A673 (cell line): ENCODE results near the gene HUS1. TPM values are rescaled to one million over a fixed set of nuclear protein-coding genes. Genes with fewer than 3 reads are reported as not detected.

Experiments used
- BruUV-seq: library from RNA; stranded (reverse); fragments of 400-500 nt; replicated peaks from 2 replicates; lab custom pipeline; 2021; lab: Mats Ljungman, UMichigan
- CTCF ChIA-PET: fragments of 300-600 bp; sonication (Branson Sonifier 250); formaldehyde crosslinking; loops from one replicate; lab custom pipeline; 2022; ENCODE audit warnings: antibody characterized with exemption; lab: Charles Lee
- POLR2A ChIA-PET: fragments of 300-600 bp; sonication (Branson Sonifier 250); formaldehyde crosslinking; loops from one replicate; lab custom pipeline; 2022; ENCODE audit warnings: antibody characterized with exemption; ENCODE audit not compliant: low non-redundant PET; lab: Charles Lee
- DNase-seq: peaks from one replicate; pipeline ENCODE4 v3.0.0-alpha.2; 2015; ENCODE audit warnings: low spot score
- H3K27ac ChIP-seq: fragments of 200-600 bp; sonication (generic); 2 replicates; pipeline ENCODE4 v1.5.1; 2016; ENCODE audit warnings: mixed run types, low read depth, mild to moderate bottlenecking, mixed read lengths, antibody characterized with exemption, low read length; ENCODE audit not compliant: poor library complexity, severe bottlenecking
- H3K27me3 ChIP-seq: fragments of 200-600 bp; sonication (generic); replicated peaks from 2 replicates; pipeline ENCODE4 v1.6.1; 2017; ENCODE audit warnings: mixed run types, low read depth, mild to moderate bottlenecking, mixed read lengths, antibody characterized with exemption, low read length; ENCODE audit not compliant: insufficient read depth, poor library complexity
- H3K36me3 ChIP-seq: fragments of 200-600 bp; sonication (generic); 2 replicates; pipeline ENCODE4 v1.6.1; 2016; ENCODE audit warnings: mixed run types, mild to moderate bottlenecking, mixed read lengths, antibody characterized with exemption, low read length; ENCODE audit not compliant: insufficient read depth, poor library complexity, severe bottlenecking
- H3K4me1 ChIP-seq: fragments of 200-600 bp; sonication (generic); 2 replicates; pipeline ENCODE4 v1.6.1; 2017; ENCODE audit warnings: mixed run types, mild to moderate bottlenecking, mixed read lengths, antibody characterized with exemption, low read length; ENCODE audit not compliant: insufficient read depth, poor library complexity, severe bottlenecking
- H3K4me3 ChIP-seq: fragments of 200-600 bp; sonication (generic); 2 replicates; pipeline ENCODE4 v1.5.1; 2016; ENCODE audit warnings: low read depth, mixed run types, mild to moderate bottlenecking, mixed read lengths, low read length; ENCODE audit not compliant: poor library complexity, severe bottlenecking
- H3K9me3 ChIP-seq: fragments of 200-600 bp; sonication (generic); 2 replicates; pipeline ENCODE4 v1.6.1; 2016; ENCODE audit warnings: mixed run types, low read depth, mild to moderate bottlenecking, mixed read lengths, antibody characterized with exemption, low read length; ENCODE audit not compliant: poor library complexity, severe bottlenecking
- EZH2 ChIP-seq: fragments of 200-600 bp; sonication (generic); IDR thresholded peaks from 2 replicates; pipeline ENCODE4 v1.6.1; 2017; ENCODE audit warnings: borderline replicate concordance, low read depth, mild to moderate bottlenecking, mixed read lengths, antibody characterized with exemption, low read length; ENCODE audit not compliant: poor library complexity, severe bottlenecking
- intact Hi-C: fragments of 100-400 bp; cut with micrococcal nuclease; formaldehyde crosslinking; loops from one replicate; pipeline ENCODE4 v1.10.0; 2022; ENCODE audit not compliant: unreplicated experiment
- total RNA-seq: library from RNA; stranded (reverse); gene quantifications from 2 replicates; pipeline ENCODE4 v1.2.3, GENCODE V29; 2021
- TF ChIP-seq, protein P1 (sequence below): fragments of 300-800, 200-600 bp; sonication (generic); conservative IDR thresholded peaks from 2 replicates; pipeline ENCODE4 v1.5.1; 2017; ENCODE audit warnings: low read depth, mild to moderate bottlenecking, antibody characterized with exemption, low read length, moderate library complexity, mixed read lengths

HUS1 gene
- total RNA-seq, 1 experiment from 2014 or later: 53.3 TPM

- no peak for DNase-seq
- Histone ChIP-seq H3K27ac (no peak overlapping the region), H3K27me3 (no peaks in the 10 kb centered on the region), H3K36me3 (peaks cover 6% of the 10 kb centered on the region), H3K9me3 (no peaks in the 10 kb centered on the region), H3K4me1 (no peaks in the 10 kb centered on the region), H3K4me3 (no peak overlapping the region)
- POLR2A ChIA-PET: no interaction called here
- intact Hi-C loops: no loop called here
- CTCF ChIA-PET: no interaction called here
- TF ChIP-seq EZH2: no peak
- TF ChIP-seq, protein P1, sequence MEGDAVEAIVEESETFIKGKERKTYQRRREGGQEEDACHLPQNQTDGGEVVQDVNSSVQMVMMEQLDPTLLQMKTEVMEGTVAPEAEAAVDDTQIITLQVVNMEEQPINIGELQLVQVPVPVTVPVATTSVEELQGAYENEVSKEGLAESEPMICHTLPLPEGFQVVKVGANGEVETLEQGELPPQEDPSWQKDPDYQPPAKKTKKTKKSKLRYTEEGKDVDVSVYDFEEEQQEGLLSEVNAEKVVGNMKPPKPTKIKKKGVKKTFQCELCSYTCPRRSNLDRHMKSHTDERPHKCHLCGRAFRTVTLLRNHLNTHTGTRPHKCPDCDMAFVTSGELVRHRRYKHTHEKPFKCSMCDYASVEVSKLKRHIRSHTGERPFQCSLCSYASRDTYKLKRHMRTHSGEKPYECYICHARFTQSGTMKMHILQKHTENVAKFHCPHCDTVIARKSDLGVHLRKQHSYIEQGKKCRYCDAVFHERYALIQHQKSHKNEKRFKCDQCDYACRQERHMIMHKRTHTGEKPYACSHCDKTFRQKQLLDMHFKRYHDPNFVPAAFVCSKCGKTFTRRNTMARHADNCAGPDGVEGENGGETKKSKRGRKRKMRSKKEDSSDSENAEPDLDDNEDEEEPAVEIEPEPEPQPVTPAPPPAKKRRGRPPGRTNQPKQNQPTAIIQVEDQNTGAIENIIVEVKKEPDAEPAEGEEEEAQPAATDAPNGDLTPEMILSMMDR: no peak
- no TSS peak for BruUV-seq
Measured at GRCh38 chr7:47956220-47956619, 23.2 kb downstream of the HUS1 start.

- DNase-seq: no peak
- Histone ChIP-seq H3K36me3 (peaks cover 6% of the 10 kb centered on the region), H3K27ac (no peak overlapping the region), H3K9me3 (no peaks in the 10 kb centered on the region), H3K4me1 (no peaks in the 10 kb centered on the region), H3K4me3 (no peak overlapping the region), H3K27me3 (no peaks in the 10 kb centered on the region)
- no TSS peak for BruUV-seq
- ChIA-PET CTCF (no interaction called here), POLR2A (no interaction called here)
- no peak for TF ChIP-seq EZH2
- TF ChIP-seq, protein P1: no peak
- intact Hi-C loops: no loop called here
Measured at GRCh38 chr7:47954231-47954911, 25.0 kb downstream of the HUS1 start.

DNA sequence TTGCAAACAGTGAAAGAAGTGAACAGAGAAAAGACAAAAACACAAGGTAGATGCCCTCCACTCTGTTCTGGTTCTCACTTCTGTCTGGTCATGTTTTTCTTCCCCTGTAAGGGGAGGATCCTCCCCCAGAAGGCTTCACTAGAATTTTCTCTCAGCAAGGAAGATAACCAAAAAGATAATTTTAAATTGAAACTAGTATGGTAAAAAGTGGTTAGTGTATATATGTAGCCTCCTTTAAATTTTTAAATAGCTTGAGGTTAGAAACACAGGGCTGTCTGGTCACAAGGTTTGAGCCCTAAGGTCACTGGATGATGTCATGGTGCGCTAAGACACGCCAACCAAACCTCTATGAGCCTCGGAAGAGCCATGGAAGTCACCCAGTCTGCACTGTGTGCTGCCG is 25.6 kb downstream of the HUS1 start:
- ChIA-PET POLR2A (no interaction called here), CTCF (interaction anchor here (0.6 kb wide), 1 partner anchor 16 kb away, joined by 3 read pairs; no protein-coding TSS in a partner anchor)
- Histone ChIP-seq H3K4me3 (no peak overlapping the region), H3K27me3 (no peaks in the 10 kb centered on the region), H3K36me3 (peaks cover 6% of the 10 kb centered on the region), H3K27ac (no peak overlapping the region), H3K4me1 (no peaks in the 10 kb centered on the region), H3K9me3 (no peaks in the 10 kb centered on the region)
- TF ChIP-seq, protein P1: no peak
- TF ChIP-seq EZH2: no peak
- no TSS peak for BruUV-seq
- intact Hi-C loops: no loop called here
- DNase-seq: no peak
